WTC11 (cell line): ENCODE data around the gene MAP7D2. TPM values are rescaled to one million over a fixed set of nuclear protein-coding genes. Genes with fewer than 3 reads are reported as not detected.

ENCODE experiments used
- ATAC-seq: fragments of 200-7000 bp; cut with Tn5 transposase; 2 replicates; pipeline ENCODE4 v1.10.0; 2021; ENCODE audit warnings: mild to moderate bottlenecking, moderate library complexity
- CTCF ChIA-PET: fragments of 300-600 bp; sonication (Branson Sonifier 250); formaldehyde crosslinking; loops from one replicate; lab custom pipeline; 2021; ENCODE audit warnings: antibody characterized with exemption; lab: Charles Lee
- POLR2A ChIA-PET: fragments of 350-600 bp; sonication (Branson Sonifier 250); formaldehyde crosslinking; loops from one replicate; lab custom pipeline; 2021; ENCODE audit warnings: antibody characterized with exemption; lab: Charles Lee
- DNase-seq: peaks from one replicate; pipeline ENCODE4 v3.0.0; 2021; ENCODE audit warnings: low spot score
- H3K27ac Mint-ChIP-seq: 2 replicates; pipeline ENCODE4 v1.8.0; 2021; ENCODE audit warnings: mixed read lengths
- H3K27me3 Mint-ChIP-seq: 2 replicates; pipeline ENCODE4 v1.8.0; 2021; ENCODE audit warnings: low read depth, mild to moderate bottlenecking, moderate library complexity, mixed read lengths
- H3K36me3 Mint-ChIP-seq: 2 replicates; pipeline ENCODE4 v1.8.0; 2021; ENCODE audit warnings: mixed read lengths
- H3K4me1 Mint-ChIP-seq: 2 replicates; pipeline ENCODE4 v1.8.0; 2022; ENCODE audit warnings: mixed read lengths
- H3K4me3 Mint-ChIP-seq: 2 replicates; pipeline ENCODE4 v1.8.0; 2021; ENCODE audit warnings: mild to moderate bottlenecking, moderate library complexity, mixed read lengths
- H3K9me3 Mint-ChIP-seq: 2 replicates; pipeline ENCODE4 v1.8.0; 2021; ENCODE audit warnings: mixed read lengths
- CREM ChIP-seq: sonication (generic); formaldehyde crosslinking; IDR thresholded peaks from 2 replicates; pipeline ENCODE4 v1.8.1; 2022; ENCODE audit warnings: mild to moderate bottlenecking, missing genetic modification reagents, moderate library complexity
- MXD4 ChIP-seq: fragments of 250-450 bp; sonication (Bioruptor Pico); IDR thresholded peaks from 2 replicates; pipeline ENCODE4 v1.8.0; 2021; ENCODE audit warnings: mild to moderate bottlenecking, moderate library complexity, borderline replicate concordance
- NR2C2 ChIP-seq: sonication (generic); formaldehyde crosslinking; IDR thresholded peaks from 2 replicates; pipeline ENCODE4 v1.8.0; 2022; ENCODE audit warnings: mild to moderate bottlenecking, missing genetic modification reagents
- OVOL2 ChIP-seq: fragments of 250-450 bp; sonication (Bioruptor Pico); IDR thresholded peaks from 2 replicates; pipeline ENCODE4 v1.9.0; 2021; ENCODE audit warnings: mild to moderate bottlenecking, borderline replicate concordance
- SMAD3 ChIP-seq: sonication (generic); formaldehyde crosslinking; IDR thresholded peaks from 2 replicates; pipeline ENCODE4 v1.8.0; 2022; ENCODE audit warnings: missing genetic modification reagents, mild to moderate bottlenecking, borderline replicate concordance
- TEAD1 ChIP-seq: sonication (generic); formaldehyde crosslinking; IDR thresholded peaks from 2 replicates; pipeline ENCODE4 v1.8.0; 2022; ENCODE audit warnings: mild to moderate bottlenecking, missing genetic modification reagents
- ZNF232 ChIP-seq: sonication (generic); formaldehyde crosslinking; IDR thresholded peaks from 2 replicates; pipeline ENCODE4 v1.8.0; 2022; ENCODE audit warnings: mild to moderate bottlenecking, missing genetic modification reagents
- total RNA-seq: library from RNA; stranded (reverse); gene quantifications from 3 replicates; pipeline ENCODE4 v1.2.3, GENCODE V29; 2021
- TF ChIP-seq, protein P1 (sequence below): sonication (generic); formaldehyde crosslinking; IDR thresholded peaks from 2 replicates; pipeline ENCODE4 v1.8.0; 2022; ENCODE audit warnings: mild to moderate bottlenecking, missing genetic modification reagents
- TF ChIP-seq, protein P2 (sequence below): sonication (generic); formaldehyde crosslinking; IDR thresholded peaks from 2 replicates; pipeline ENCODE4 v1.8.1; 2023; ENCODE audit warnings: mild to moderate bottlenecking, missing genetic modification reagents, moderate library complexity
- TF ChIP-seq, protein P3 (sequence below): sonication (generic); formaldehyde crosslinking; IDR thresholded peaks from 2 replicates; pipeline ENCODE4 v1.8.0; 2022; ENCODE audit warnings: mild to moderate bottlenecking, missing genetic modification reagents
- TF ChIP-seq, protein P4 (sequence below): sonication (generic); formaldehyde crosslinking; IDR thresholded peaks from 2 replicates; pipeline ENCODE4 v1.8.1; 2023; ENCODE audit warnings: mild to moderate bottlenecking, missing genetic modification reagents, moderate library complexity
- TF ChIP-seq, protein P5 (sequence below): sonication (generic); formaldehyde crosslinking; IDR thresholded peaks from 2 replicates; pipeline ENCODE4 v1.8.1; 2022; ENCODE audit warnings: missing genetic modification reagents, borderline replicate concordance
- TF ChIP-seq, protein P6 (sequence below): sonication (generic); formaldehyde crosslinking; IDR thresholded peaks from 2 replicates; pipeline ENCODE4 v1.8.1; 2022; ENCODE audit warnings: low read depth, missing genetic modification reagents, borderline replicate concordance
- TF ChIP-seq, protein P7 (sequence below): fragments of 250-450 bp; sonication (Bioruptor Pico); IDR thresholded peaks from 2 replicates; pipeline ENCODE4 v1.8.0; 2021; ENCODE audit warnings: mild to moderate bottlenecking
- TF ChIP-seq, protein P8 (sequence below): sonication (generic); formaldehyde crosslinking; IDR thresholded peaks from 2 replicates; pipeline ENCODE4 v1.8.0; 2023; ENCODE audit warnings: missing genetic modification reagents, mild to moderate bottlenecking, borderline replicate concordance

Gene MAP7D2
- total RNA-seq, 1 experiment from 2014 or later, result 0.57 TPM

DNA sequence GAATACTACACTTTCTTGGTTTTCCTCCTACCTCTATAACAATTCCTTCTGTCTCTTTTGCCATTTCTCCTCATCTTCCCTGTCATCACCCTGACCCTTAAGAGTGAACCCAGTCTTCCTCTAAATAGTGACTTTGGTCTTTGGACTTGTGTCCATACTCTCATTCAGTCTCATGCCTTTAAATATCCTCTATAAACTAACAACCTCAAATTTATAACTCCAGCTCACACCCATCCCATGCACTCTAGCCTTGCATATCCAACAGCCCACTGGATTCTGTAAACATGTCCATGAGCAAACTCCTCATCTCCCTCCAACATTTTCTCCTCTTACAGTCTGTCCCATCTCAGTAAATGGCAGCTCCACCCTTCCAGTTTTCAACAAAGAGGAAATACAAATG is 140.9 kb downstream of the MAP7D2 start (continued):
- TF ChIP-seq, protein P1, sequence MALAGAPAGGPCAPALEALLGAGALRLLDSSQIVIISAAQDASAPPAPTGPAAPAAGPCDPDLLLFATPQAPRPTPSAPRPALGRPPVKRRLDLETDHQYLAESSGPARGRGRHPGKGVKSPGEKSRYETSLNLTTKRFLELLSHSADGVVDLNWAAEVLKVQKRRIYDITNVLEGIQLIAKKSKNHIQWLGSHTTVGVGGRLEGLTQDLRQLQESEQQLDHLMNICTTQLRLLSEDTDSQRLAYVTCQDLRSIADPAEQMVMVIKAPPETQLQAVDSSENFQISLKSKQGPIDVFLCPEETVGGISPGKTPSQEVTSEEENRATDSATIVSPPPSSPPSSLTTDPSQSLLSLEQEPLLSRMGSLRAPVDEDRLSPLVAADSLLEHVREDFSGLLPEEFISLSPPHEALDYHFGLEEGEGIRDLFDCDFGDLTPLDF, result no peak
- TF ChIP-seq, protein P2, sequence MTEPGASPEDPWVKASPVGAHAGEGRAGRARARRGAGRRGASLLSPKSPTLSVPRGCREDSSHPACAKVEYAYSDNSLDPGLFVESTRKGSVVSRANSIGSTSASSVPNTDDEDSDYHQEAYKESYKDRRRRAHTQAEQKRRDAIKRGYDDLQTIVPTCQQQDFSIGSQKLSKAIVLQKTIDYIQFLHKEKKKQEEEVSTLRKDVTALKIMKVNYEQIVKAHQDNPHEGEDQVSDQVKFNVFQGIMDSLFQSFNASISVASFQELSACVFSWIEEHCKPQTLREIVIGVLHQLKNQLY (CRISPR knock-in tag), result no peak

DNA sequence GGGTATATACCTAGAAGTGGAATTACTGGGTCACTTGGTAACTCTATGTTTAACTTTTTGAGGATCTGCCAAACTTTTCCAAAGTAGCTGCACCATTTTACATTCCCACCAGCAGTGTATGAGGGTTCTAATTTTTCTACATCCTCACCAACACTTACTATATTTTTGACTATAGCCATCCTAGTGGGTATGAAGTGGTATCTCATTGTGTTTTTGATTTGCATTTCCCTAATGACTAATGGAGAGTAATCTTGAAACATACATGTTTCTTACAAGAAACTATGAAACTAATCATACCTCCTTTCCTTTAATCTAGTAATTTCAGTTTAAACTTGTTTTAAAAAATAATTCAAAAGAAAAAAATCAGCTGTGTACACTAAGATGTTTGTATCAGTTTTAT is 143.7 kb downstream of the MAP7D2 start:
- Mint-ChIP-seq H3K36me3 (peaks cover 15% of the 10 kb centered on the region), H3K27ac (no peak overlapping the region), H3K4me3 (no peak overlapping the region), H3K9me3 (peaks cover 15% of the 10 kb centered on the region), H3K27me3 (no peaks in the 10 kb centered on the region), H3K4me1 (peaks cover 9% of the 10 kb centered on the region)
- ChIA-PET POLR2A (no interaction called here), CTCF (no interaction called here)
- TF ChIP-seq, protein P3, sequence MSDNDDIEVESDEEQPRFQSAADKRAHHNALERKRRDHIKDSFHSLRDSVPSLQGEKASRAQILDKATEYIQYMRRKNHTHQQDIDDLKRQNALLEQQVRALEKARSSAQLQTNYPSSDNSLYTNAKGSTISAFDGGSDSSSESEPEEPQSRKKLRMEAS (CRISPR knock-in tag), result no peak
- no peak for TF ChIP-seq CREM
- TF ChIP-seq, protein P4, sequence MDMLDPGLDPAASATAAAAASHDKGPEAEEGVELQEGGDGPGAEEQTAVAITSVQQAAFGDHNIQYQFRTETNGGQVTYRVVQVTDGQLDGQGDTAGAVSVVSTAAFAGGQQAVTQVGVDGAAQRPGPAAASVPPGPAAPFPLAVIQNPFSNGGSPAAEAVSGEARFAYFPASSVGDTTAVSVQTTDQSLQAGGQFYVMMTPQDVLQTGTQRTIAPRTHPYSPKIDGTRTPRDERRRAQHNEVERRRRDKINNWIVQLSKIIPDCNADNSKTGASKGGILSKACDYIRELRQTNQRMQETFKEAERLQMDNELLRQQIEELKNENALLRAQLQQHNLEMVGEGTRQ, result no peak
- TF ChIP-seq, protein P5, sequence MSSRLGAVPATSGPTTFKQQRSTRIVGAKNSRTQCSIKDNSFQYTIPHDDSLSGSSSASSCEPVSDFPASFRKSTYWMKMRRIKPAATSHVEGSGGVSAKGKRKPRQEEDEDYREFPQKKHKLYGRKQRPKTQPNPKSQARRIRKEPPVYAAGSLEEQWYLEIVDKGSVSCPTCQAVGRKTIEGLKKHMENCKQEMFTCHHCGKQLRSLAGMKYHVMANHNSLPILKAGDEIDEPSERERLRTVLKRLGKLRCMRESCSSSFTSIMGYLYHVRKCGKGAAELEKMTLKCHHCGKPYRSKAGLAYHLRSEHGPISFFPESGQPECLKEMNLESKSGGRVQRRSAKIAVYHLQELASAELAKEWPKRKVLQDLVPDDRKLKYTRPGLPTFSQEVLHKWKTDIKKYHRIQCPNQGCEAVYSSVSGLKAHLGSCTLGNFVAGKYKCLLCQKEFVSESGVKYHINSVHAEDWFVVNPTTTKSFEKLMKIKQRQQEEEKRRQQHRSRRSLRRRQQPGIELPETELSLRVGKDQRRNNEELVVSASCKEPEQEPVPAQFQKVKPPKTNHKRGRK, result no peak
- no peak for TF ChIP-seq OVOL2 (CRISPR knock-in tag)
- no peak for TF ChIP-seq MXD4 (CRISPR knock-in tag)
- no peak for ATAC-seq
- DNase-seq, result no peak

DNA sequence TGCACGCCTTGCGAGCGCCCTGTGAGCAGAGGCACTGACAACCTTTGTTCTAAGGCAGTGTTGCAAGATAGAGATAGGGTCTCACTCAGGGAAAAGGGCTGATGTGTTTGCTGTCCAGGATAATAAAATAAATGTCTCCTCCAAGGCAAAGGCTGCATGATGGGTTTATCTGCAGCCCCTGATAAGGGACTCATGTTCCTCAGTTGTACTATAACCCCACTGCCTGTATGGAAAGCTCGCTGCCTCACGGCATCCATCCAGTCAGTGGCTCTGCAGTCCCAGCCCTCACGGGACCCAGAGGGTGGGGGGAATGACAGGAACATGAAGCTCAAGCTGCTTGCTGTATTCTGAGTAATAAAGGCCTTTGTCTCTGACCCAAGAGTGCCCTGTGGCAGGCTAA is 148.4 kb downstream of the MAP7D2 start:
- ATAC-seq, result no peak
- CTCF ChIA-PET, result no interaction called here
- no peak overlapping the region for H3K4me3 Mint-ChIP-seq

More for the DNA sequence above, 148.4 kb downstream of the MAP7D2 start:
- Mint-ChIP-seq H3K27me3 (no peaks in the 10 kb centered on the region), H3K36me3 (peaks cover 16% of the 10 kb centered on the region), H3K27ac (no peak overlapping the region), H3K9me3 (no peaks in the 10 kb centered on the region)
- POLR2A ChIA-PET, result no interaction called here
- TF ChIP-seq, protein P6, sequence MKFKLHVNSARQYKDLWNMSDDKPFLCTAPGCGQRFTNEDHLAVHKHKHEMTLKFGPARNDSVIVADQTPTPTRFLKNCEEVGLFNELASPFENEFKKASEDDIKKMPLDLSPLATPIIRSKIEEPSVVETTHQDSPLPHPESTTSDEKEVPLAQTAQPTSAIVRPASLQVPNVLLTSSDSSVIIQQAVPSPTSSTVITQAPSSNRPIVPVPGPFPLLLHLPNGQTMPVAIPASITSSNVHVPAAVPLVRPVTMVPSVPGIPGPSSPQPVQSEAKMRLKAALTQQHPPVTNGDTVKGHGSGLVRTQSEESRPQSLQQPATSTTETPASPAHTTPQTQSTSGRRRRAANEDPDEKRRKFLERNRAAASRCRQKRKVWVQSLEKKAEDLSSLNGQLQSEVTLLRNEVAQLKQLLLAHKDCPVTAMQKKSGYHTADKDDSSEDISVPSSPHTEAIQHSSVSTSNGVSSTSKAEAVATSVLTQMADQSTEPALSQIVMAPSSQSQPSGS, result no peak
- TF ChIP-seq, protein P7, sequence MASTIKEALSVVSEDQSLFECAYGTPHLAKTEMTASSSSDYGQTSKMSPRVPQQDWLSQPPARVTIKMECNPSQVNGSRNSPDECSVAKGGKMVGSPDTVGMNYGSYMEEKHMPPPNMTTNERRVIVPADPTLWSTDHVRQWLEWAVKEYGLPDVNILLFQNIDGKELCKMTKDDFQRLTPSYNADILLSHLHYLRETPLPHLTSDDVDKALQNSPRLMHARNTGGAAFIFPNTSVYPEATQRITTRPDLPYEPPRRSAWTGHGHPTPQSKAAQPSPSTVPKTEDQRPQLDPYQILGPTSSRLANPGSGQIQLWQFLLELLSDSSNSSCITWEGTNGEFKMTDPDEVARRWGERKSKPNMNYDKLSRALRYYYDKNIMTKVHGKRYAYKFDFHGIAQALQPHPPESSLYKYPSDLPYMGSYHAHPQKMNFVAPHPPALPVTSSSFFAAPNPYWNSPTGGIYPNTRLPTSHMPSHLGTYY (CRISPR knock-in tag), result no peak
- no peak for TF ChIP-seq TEAD1
- no peak for TF ChIP-seq NR2C2 (CRISPR knock-in tag)
- no peak for TF ChIP-seq SMAD3 (CRISPR knock-in tag)
- no peak for TF ChIP-seq ZNF232
- TF ChIP-seq MXD4 (CRISPR knock-in tag), result no peak
- TF ChIP-seq, protein P8, sequence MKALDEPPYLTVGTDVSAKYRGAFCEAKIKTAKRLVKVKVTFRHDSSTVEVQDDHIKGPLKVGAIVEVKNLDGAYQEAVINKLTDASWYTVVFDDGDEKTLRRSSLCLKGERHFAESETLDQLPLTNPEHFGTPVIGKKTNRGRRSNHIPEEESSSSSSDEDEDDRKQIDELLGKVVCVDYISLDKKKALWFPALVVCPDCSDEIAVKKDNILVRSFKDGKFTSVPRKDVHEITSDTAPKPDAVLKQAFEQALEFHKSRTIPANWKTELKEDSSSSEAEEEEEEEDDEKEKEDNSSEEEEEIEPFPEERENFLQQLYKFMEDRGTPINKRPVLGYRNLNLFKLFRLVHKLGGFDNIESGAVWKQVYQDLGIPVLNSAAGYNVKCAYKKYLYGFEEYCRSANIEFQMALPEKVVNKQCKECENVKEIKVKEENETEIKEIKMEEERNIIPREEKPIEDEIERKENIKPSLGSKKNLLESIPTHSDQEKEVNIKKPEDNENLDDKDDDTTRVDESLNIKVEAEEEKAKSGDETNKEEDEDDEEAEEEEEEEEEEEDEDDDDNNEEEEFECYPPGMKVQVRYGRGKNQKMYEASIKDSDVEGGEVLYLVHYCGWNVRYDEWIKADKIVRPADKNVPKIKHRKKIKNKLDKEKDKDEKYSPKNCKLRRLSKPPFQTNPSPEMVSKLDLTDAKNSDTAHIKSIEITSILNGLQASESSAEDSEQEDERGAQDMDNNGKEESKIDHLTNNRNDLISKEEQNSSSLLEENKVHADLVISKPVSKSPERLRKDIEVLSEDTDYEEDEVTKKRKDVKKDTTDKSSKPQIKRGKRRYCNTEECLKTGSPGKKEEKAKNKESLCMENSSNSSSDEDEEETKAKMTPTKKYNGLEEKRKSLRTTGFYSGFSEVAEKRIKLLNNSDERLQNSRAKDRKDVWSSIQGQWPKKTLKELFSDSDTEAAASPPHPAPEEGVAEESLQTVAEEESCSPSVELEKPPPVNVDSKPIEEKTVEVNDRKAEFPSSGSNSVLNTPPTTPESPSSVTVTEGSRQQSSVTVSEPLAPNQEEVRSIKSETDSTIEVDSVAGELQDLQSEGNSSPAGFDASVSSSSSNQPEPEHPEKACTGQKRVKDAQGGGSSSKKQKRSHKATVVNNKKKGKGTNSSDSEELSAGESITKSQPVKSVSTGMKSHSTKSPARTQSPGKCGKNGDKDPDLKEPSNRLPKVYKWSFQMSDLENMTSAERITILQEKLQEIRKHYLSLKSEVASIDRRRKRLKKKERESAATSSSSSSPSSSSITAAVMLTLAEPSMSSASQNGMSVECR (CRISPR knock-in tag), result no peak
- TF ChIP-seq, all 79 proteins: peak for 0
- H3K4me1 Mint-ChIP-seq, result peaks cover 9% of the 10 kb centered on the region
- DNase-seq, result no peak
